Suprapubic skin (tissue), 4 donors: ENCODE results near the gene TBX3. TPM values are rescaled to one million over a fixed set of nuclear protein-coding genes. Genes with fewer than 3 reads are reported as not detected.
A peak's percentile ranks its signal among the peaks of the same experiment; 100 is the strongest.

Source experiments
- DNase-seq, 2 donors: peaks; one replicate each; pipeline ENCODE4 v3.0.0-alpha.2; 2019; ENCODE audit warnings: low spot score in 2 of 2
- H3K27ac ChIP-seq: fragments of 200-600 bp; sonication (generic); one replicate; pipeline ENCODE4 v1.5.1; 2019
- H3K27me3 ChIP-seq: fragments of 200-600 bp; sonication (generic); one replicate; pipeline ENCODE4 v1.5.1; 2019
- H3K36me3 ChIP-seq: fragments of 200-600 bp; sonication (generic); one replicate; pipeline ENCODE4 v1.5.1; 2019
- H3K4me1 ChIP-seq: fragments of 200-600 bp; sonication (generic); one replicate; pipeline ENCODE4 v1.5.1; 2019
- H3K4me3 ChIP-seq: fragments of 200-600 bp; sonication (generic); one replicate; pipeline ENCODE4 v1.5.1; 2019; ENCODE audit warnings: mild to moderate bottlenecking
- H3K9me3 ChIP-seq: fragments of 200-600 bp; sonication (generic); one replicate; pipeline ENCODE4 v1.5.1; 2019
- CTCF ChIP-seq, 2 donors: fragments of 200-600 bp in 1 of 2; fragments of 450-650 bp in 1 of 2; sonication (generic) in 1 of 2; IDR thresholded peaks; one replicate each; pipeline ENCODE4 v1.5.1; 2016 to 2019; ENCODE audit warnings: antibody characterized with exemption in 2 of 2, mild to moderate bottlenecking in 1 of 2, moderate library complexity in 1 of 2
- EP300 ChIP-seq: sonication (generic); formaldehyde crosslinking; IDR thresholded peaks from one replicate; pipeline ENCODE4 v1.6.1; 2017; ENCODE audit warnings: antibody characterized with exemption
- POLR2A ChIP-seq, 2 donors: fragments of 450-650 bp; IDR thresholded peaks; one replicate each; pipeline ENCODE4 v1.6.1; 2017; ENCODE audit warnings: antibody characterized with exemption in 2 of 2, mild to moderate bottlenecking in 2 of 2, moderate library complexity in 2 of 2
- POLR2AphosphoS5 ChIP-seq, 3 donors: sonication (generic); formaldehyde crosslinking; IDR thresholded peaks; one replicate each; pipeline ENCODE4 v1.6.1; 2017; ENCODE audit warnings: antibody characterized with exemption in 3 of 3
- WGBS: methylation state at CpG from one replicate; pipeline ENCODE4 v1.1.5; 2018; 5-methylcytosine and 5-hydroxymethylcytosine counted together
- total RNA-seq, 4 donors: library from RNA; depleted of rRNA; stranded (reverse); fragments of >200 nt; gene quantifications; one replicate each; pipeline ENCODE4 v1.1.0, GENCODE V29; 2016

Gene TBX3
- total RNA-seq, 4 donors from 2014 or later: 23.4 to 35.6 (median 28.7) TPM

- H3K36me3 ChIP-seq: peaks cover 3% of the 10 kb centered on the region
- H3K27me3 ChIP-seq: peaks cover 17% of the 10 kb centered on the region
- WGBS: 29% methylated on average over 10 of the region's 10 CpGs
- H3K9me3 ChIP-seq: no peaks in the 10 kb centered on the region
- H3K4me1 ChIP-seq: peaks cover 39% of the 10 kb centered on the region
- TF ChIP-seq POLR2AphosphoS5 (IDR thresholded peaks at IDR 0.05): no peak
- no peak for TF ChIP-seq POLR2A (IDR thresholded peaks at IDR 0.05)
- TF ChIP-seq CTCF (IDR thresholded peaks at IDR 0.05): no peak
- TF ChIP-seq EP300: no peak
- no peak for DNase-seq
- peak overlapping the region; percentile 94 for H3K27ac ChIP-seq
- peak overlapping the region; percentile 72 for H3K4me3 ChIP-seq
These were observed 1.7 kb downstream of the TBX3 start for GRCh38 chr12:114682106-114682784.

GRCh38 chr12:114681116-114681871, 2.7 kb downstream of the TBX3 start:
- Histone ChIP-seq H3K27me3 (peaks cover 8% of the 10 kb centered on the region), H3K4me1 (peaks cover 39% of the 10 kb centered on the region), H3K27ac (peak overlapping the region; percentile 94), H3K9me3 (no peaks in the 10 kb centered on the region), H3K36me3 (peaks cover 3% of the 10 kb centered on the region), H3K4me3 (peak overlapping the region; percentile 72)
- TF ChIP-seq EP300: no peak
- peak in 1 of 3 donors; percentile 35 for TF ChIP-seq POLR2AphosphoS5 (IDR thresholded peaks at IDR 0.05)
- no peak for TF ChIP-seq POLR2A (IDR thresholded peaks at IDR 0.05)
- no peak for TF ChIP-seq CTCF (IDR thresholded peaks at IDR 0.05)
- no peak for DNase-seq
- WGBS: 26% methylated on average over 17 of the region's 17 CpGs

GRCh38 chr12:114680604-114681069, 3.3 kb downstream of the TBX3 start:
- Histone ChIP-seq H3K9me3 (no peaks in the 10 kb centered on the region), H3K27me3 (peaks cover 1% of the 10 kb centered on the region), H3K4me1 (peaks cover 39% of the 10 kb centered on the region), H3K4me3 (peak overlapping the region; percentile 72), H3K36me3 (peaks cover 3% of the 10 kb centered on the region), H3K27ac (peak overlapping the region; percentile 1)
- no peak for DNase-seq
- TF ChIP-seq CTCF (IDR thresholded peaks at IDR 0.05) (no peak), EP300 (no peak)
- WGBS: 49% methylated on average over 11 of the region's 11 CpGs

GRCh38 chr12:114679942-114680341, 4.0 kb downstream of the TBX3 start:
- TF ChIP-seq POLR2AphosphoS5 (IDR thresholded peaks at IDR 0.05) (no peak), POLR2A (IDR thresholded peaks at IDR 0.05) (no peak), EP300 (no peak), CTCF (IDR thresholded peaks at IDR 0.05) (no peak)
- 83% methylated on average over 11 of the region's 11 CpGs for WGBS
- Histone ChIP-seq H3K27me3 (no peaks in the 10 kb centered on the region), H3K4me1 (peaks cover 32% of the 10 kb centered on the region), H3K36me3 (peaks cover 8% of the 10 kb centered on the region), H3K27ac (no peak overlapping the region), H3K9me3 (no peaks in the 10 kb centered on the region), H3K4me3 (peak overlapping the region; percentile 72)
- no peak for DNase-seq

GRCh38 chr12:114679452-114679875, 4.5 kb downstream of the TBX3 start:
- TF ChIP-seq EP300: no peak
- no peak for TF ChIP-seq POLR2A (IDR thresholded peaks at IDR 0.05)
- TF ChIP-seq POLR2AphosphoS5 (IDR thresholded peaks at IDR 0.05): no peak
- TF ChIP-seq CTCF (IDR thresholded peaks at IDR 0.05): no peak
- no peak for DNase-seq
- Histone ChIP-seq H3K36me3 (peaks cover 12% of the 10 kb centered on the region), H3K9me3 (no peaks in the 10 kb centered on the region), H3K27ac (no peak overlapping the region), H3K4me1 (peaks cover 28% of the 10 kb centered on the region), H3K27me3 (no peaks in the 10 kb centered on the region), H3K4me3 (peak overlapping the region; percentile 72)
- 79% methylated on average over 10 of the region's 10 CpGs for WGBS
